Left colon (tissue), 2 donors: Measurements from ENCODE around the gene DSCAML1. TPM values are rescaled to one million over a fixed set of nuclear protein-coding genes. Genes with fewer than 3 reads are reported as not detected.

Source experiments
- ATAC-seq: fragments of 200-7000 bp; cut with Tn5 transposase; one replicate; pipeline ENCODE4 v1.9.1; 2020; ENCODE audit warnings: mild to moderate bottlenecking, moderate library complexity
- DNase-seq, 2 donors: peaks; one replicate each; pipeline ENCODE4 v3.0.0-alpha.2; 2020
- intact Hi-C, 2 donors: fragments of 100-400 bp; cut with DNase I in 1 of 2; cut with micrococcal nuclease in 1 of 2; formaldehyde crosslinking; loops; one replicate each; pipeline versions ENCODE4 v1.11.2 to v1.14.0; 2022; cut with DNase I, micrococcal nuclease
- total RNA-seq, 2 donors: library from RNA; stranded (reverse); fragmentation: NEBNext Ultra II Directional; extraction: Animal tissue kit (Norgen Biotek cat#: 25700); gene quantifications; one replicate each; pipeline ENCODE4 v1.2.1, GENCODE V29; 2021
- donor health status: DM: no; HTN: no; CAD: no.
- donor health status: DM: yes; HTN: yes; CAD: no.

Gene DSCAML1
- total RNA-seq, 2 donors from 2014 or later = 3.6 to 8.6 TPM

- DNase-seq = peak in 1 of 2 donors; percentile 93
- peak; percentile 43 for ATAC-seq
- intact Hi-C loops = loop anchor here in 1 of 2 donors (5.0 to 10.0 kb wide), 2 partner anchors 247 to 380 kb away; no protein-coding TSS in a partner anchor
These were observed 10.7 kb upstream of the DSCAML1 start for GRCh38 chr11:117807482-117808327.

GRCh38 chr11:117806846-117807245 is 9.8 kb upstream of the DSCAML1 start:
- ATAC-seq = no peak
- intact Hi-C loops = loop anchor here in 1 of 2 donors (5.0 to 10.0 kb wide), 2 partner anchors 248 to 380 kb away; no protein-coding TSS in a partner anchor

GRCh38 chr11:117805045-117805444 is 8.0 kb upstream of the DSCAML1 start:
- ATAC-seq (no peak), DNase-seq (no peak)
- intact Hi-C loops = loop anchor here in 1 of 2 donors (5.0 to 10.0 kb wide), 2 partner anchors 250 to 378 kb away; no protein-coding TSS in a partner anchor

More at GRCh38 chr11:117806846-117807245, 9.8 kb upstream of the DSCAML1 start:
- no peak for DNase-seq

DNA sequence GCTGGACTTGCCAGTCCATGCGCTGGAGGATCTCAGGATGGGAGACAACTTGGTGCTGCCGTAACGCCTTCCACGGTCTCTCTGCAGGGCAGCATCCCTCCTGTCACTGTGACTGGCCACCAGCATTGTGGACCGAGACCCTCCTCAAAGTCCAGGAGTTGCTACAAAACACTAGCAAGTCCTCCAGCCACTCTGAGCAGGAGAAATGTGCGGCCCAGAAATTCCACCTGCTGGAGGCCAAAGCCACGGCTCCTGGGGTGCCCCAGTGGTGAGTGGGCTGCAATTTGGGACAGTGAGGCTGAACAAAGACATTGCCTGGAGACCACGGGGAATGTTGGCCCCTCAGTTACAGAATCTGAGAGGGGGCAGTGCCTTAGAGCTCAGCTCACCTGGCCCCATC is 6.9 kb upstream of the DSCAML1 start:
- intact Hi-C loops = loop anchor here in 1 of 2 donors (10.0 kb wide), 1 partner anchor 251 kb away; no protein-coding TSS in a partner anchor
- ATAC-seq (no peak), DNase-seq (no peak)

- ATAC-seq (peak; percentile 72), DNase-seq (peak in 1 of 2 donors; percentile 54)
- intact Hi-C loops = loop anchor here in 1 of 2 donors (10.0 kb wide), 1 partner anchor 255 kb away; no protein-coding TSS in a partner anchor
These were observed 2.6 kb upstream of the DSCAML1 start for GRCh38 chr11:117799634-117800033.

GRCh38 chr11:117796456-117796871 is 552 bp downstream of the DSCAML1 start:
- ATAC-seq = no peak
- intact Hi-C loops = no loop called here

GRCh38 chr11:117795638-117796455 is 1.2 kb downstream of the DSCAML1 start:
- ATAC-seq = peak; percentile 45
- intact Hi-C loops = no loop called here
- no peak for DNase-seq

More at GRCh38 chr11:117796456-117796871, 552 bp downstream of the DSCAML1 start:
- DNase-seq = no peak

GRCh38 chr11:117794772-117795629 is 2.0 kb downstream of the DSCAML1 start:
- no peak for ATAC-seq
- no peak for DNase-seq
- intact Hi-C loops = no loop called here

GRCh38 chr11:117794135-117794534 is 2.9 kb downstream of the DSCAML1 start:
- DNase-seq = no peak
- no peak for ATAC-seq
- intact Hi-C loops = no loop called here

DNA sequence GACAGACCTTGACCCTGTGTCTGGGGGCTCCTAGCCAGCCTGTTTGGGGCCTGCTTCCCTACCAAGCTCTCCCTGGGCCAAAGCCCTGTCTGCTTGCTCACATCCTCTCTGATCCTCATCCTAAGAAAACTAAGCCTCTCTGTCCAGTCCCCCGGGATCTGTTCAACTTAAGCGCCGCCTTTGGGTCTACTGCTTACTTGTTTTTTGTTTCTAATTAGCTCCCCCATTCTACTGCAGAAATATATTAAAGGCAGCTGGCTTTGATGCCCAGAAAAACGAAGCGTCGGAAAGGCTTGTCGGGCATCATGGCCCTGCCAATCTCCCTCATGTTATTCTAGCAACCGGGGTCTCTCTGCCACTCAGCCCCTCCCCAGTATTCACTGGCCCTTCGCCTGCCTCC is 3.4 kb downstream of the DSCAML1 start:
- intact Hi-C loops = no loop called here
- DNase-seq = no peak
- ATAC-seq = no peak

GRCh38 chr11:117792992-117793391 is 4.0 kb downstream of the DSCAML1 start:
- intact Hi-C loops = no loop called here
- DNase-seq (no peak), ATAC-seq (no peak)

DNA sequence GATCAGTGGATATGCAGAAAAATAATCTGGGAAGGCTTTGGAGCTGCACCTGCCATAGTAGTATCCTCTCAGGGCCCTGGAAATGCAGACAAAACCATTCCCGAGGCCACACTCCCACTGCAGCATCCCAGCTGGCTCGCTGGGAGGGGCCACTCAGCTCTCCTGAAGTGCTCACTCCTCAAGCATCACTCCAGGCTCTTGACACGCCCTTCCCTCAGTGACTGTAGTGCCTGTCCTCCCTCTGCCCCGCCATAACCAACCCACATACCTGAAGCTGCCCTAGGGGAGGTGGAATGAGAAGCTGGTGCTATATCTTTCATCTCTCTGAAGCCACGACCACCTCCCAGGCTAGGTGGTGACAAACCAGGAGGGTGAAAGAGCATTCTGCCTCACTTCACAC is 4.8 kb downstream of the DSCAML1 start:
- intact Hi-C loops = no loop called here
- DNase-seq (no peak), ATAC-seq (no peak)

- no peak for DNase-seq
- intact Hi-C loops = no loop called here
- no peak for ATAC-seq
These were observed 6.7 kb downstream of the DSCAML1 start for GRCh38 chr11:117790279-117790678.

DNA sequence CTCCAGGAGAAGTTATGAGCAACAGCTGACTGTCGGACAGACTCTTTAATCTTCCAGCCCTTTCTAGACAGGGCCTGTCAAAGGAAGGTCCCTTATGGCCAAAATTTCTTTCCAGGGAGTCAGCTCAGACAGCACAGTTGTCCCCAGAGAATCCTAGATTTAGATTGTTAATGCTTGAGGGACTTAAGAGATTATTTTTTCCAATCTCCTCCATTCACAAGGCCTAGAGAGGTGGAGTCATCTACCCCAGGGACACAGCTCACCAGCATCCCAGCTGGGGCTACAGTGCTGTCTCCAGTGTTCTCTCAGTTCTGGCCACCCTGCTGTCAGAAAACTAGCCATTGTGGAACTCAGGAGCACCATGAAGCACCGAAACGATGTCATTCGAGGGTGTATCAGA is 7.8 kb downstream of the DSCAML1 start:
- ATAC-seq (no peak), DNase-seq (no peak)
- intact Hi-C loops = no loop called here

GRCh38 chr11:117786135-117786870 is 10.7 kb downstream of the DSCAML1 start:
- intact Hi-C loops = no loop called here
- DNase-seq = no peak
- ATAC-seq = peak; percentile 44

- DNase-seq (no peak), ATAC-seq (no peak)
- intact Hi-C loops = no loop called here
These were observed 14.9 kb downstream of the DSCAML1 start for GRCh38 chr11:117782101-117782500.

GRCh38 chr11:117781627-117782026 is 15.4 kb downstream of the DSCAML1 start:
- ATAC-seq = no peak
- no peak for DNase-seq
- intact Hi-C loops = no loop called here

DNA sequence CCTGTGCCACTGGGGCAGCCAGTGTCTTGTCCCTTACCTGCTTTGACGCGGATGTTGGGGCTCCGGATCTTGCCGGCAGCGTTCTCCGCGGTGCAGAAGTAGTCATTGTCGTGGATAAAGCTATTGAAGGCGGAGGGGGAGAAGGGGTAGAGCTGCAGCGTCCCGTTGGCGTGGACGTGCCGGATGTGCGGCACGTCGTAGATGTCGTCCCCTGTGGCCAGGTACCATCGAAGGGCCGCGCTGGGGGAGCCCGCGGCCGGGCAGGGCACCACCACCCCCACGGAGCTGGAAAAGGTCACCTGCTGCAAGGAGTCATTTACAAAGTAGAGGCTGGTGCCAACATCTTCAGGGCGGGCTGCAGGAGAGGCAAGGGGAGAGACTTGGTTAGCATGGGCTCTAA is 16.6 kb downstream of the DSCAML1 start:
- no peak for ATAC-seq
- DNase-seq = no peak
- intact Hi-C loops = no loop called here
